Parathyroid adenoma (tissue), 2 donors: ENCODE measurements around the gene KRTAP19-4.

Experiments
- H2AFZ ChIP-seq: fragments of 300-600 bp; sonication (generic); one replicate; pipeline ENCODE4 v1.7.0; 2017; ENCODE audit warnings: antibody characterized with exemption, mild to moderate bottlenecking
- H3K27ac ChIP-seq: fragments of 300-600 bp; sonication (generic); one replicate; pipeline ENCODE4 v1.7.0; 2017
- H3K27me3 ChIP-seq: fragments of 300-600 bp; sonication (generic); one replicate; pipeline ENCODE4 v1.7.0; 2017; ENCODE audit warnings: low read length; ENCODE audit not compliant: control insufficient read depth, insufficient read depth
- H3K36me3 ChIP-seq: fragments of 300-600 bp; sonication (generic); one replicate; pipeline ENCODE4 v1.7.0; 2017; ENCODE audit warnings: low read length; ENCODE audit not compliant: control insufficient read depth, insufficient read depth
- H3K4me1 ChIP-seq: fragments of 300-600 bp; sonication (generic); one replicate; pipeline ENCODE4 v1.7.0; 2017; ENCODE audit warnings: control low read depth
- H3K4me2 ChIP-seq: fragments of 300-600 bp; sonication (generic); one replicate; pipeline ENCODE4 v1.7.0; 2017; ENCODE audit warnings: low read length
- H3K4me3 ChIP-seq: fragments of 300-600 bp; sonication (generic); one replicate; pipeline ENCODE4 v1.7.0; 2017; ENCODE audit warnings: low read depth, low read length
- H3K79me2 ChIP-seq: fragments of 300-600 bp; sonication (generic); one replicate; pipeline ENCODE4 v1.7.0; 2017; ENCODE audit warnings: control low read depth
- H3K9ac ChIP-seq: fragments of 300-600 bp; sonication (generic); one replicate; pipeline ENCODE4 v1.7.0; 2017; ENCODE audit warnings: mild to moderate bottlenecking
- H3K9me3 ChIP-seq: fragments of 300-600 bp; sonication (generic); one replicate; pipeline ENCODE4 v1.7.0; 2017; ENCODE audit warnings: low read length; ENCODE audit not compliant: control insufficient read depth
- CTCF ChIP-seq: fragments of 300-600 bp; sonication (generic); IDR thresholded peaks from one replicate; pipeline ENCODE4 v1.7.0; 2017; ENCODE audit warnings: antibody characterized with exemption, mild to moderate bottlenecking
- donor health status: primary hyperparathyroidism.

The KRTAP19-4 gene

GRCh38 chr21:30448514-30448913 lies 48.5 kb downstream of the KRTAP19-4 start:
- H3K4me2 ChIP-seq = no peak overlapping the region
- TF ChIP-seq CTCF = no peak
- H3K27me3 ChIP-seq = no peaks in the 10 kb centered on the region
- H2AFZ ChIP-seq = no peak overlapping the region
- no peaks in the 10 kb centered on the region for H3K36me3 ChIP-seq
- no peak overlapping the region for H3K9ac ChIP-seq
- H3K79me2 ChIP-seq = no peaks in the 10 kb centered on the region
- no peaks in the 10 kb centered on the region for H3K4me1 ChIP-seq
- no peak overlapping the region for H3K4me3 ChIP-seq
- no peaks in the 10 kb centered on the region for H3K9me3 ChIP-seq
- no peak overlapping the region for H3K27ac ChIP-seq

GRCh38 chr21:30447056-30447455 lies 49.9 kb downstream of the KRTAP19-4 start:
- Histone ChIP-seq H3K79me2 (no peaks in the 10 kb centered on the region), H3K36me3 (no peaks in the 10 kb centered on the region), H3K9me3 (no peaks in the 10 kb centered on the region), H3K4me3 (no peak overlapping the region), H3K4me2 (no peak overlapping the region), H2AFZ (no peak overlapping the region), H3K9ac (no peak overlapping the region), H3K27ac (no peak overlapping the region), H3K27me3 (no peaks in the 10 kb centered on the region), H3K4me1 (no peaks in the 10 kb centered on the region)
- TF ChIP-seq CTCF = no peak
